Activated CD4-positive, alpha-beta T cell treated with anti-CD3 and anti-CD28 coated beads for 24 hours (primary cell): ENCODE data around the gene FAM78B.

ENCODE experiments used
- DNase-seq, 2 donors: peaks; one replicate each; pipeline ENCODE4 v3.0.0-alpha.2; 2020; ENCODE audit warnings: low read depth in 2 of 2

The FAM78B gene

DNA sequence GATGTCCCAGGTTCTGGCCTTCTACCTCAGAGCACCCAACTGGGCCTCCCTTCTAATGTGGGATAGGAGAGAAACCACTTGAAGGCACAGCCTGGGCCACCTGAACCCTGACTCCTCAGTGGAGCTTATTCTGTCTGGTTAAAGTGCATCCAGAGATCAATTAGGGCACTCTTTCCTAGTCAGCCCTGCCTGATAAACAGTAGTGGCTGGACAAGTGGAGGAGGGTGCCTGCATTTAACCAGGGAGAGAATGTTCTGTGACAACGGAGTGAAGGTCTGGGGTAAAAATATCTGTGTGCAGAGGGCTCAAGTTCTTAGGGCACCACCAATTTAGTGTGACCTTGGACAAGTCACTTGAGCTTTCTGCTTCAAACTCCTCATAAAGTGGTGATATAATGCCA, 101.8 kb downstream of the FAM78B start:
- DNase-seq = no peak

- no peak for DNase-seq
These were observed 102.4 kb downstream of the FAM78B start for GRCh38 chr1:166064313-166064926.

DNA sequence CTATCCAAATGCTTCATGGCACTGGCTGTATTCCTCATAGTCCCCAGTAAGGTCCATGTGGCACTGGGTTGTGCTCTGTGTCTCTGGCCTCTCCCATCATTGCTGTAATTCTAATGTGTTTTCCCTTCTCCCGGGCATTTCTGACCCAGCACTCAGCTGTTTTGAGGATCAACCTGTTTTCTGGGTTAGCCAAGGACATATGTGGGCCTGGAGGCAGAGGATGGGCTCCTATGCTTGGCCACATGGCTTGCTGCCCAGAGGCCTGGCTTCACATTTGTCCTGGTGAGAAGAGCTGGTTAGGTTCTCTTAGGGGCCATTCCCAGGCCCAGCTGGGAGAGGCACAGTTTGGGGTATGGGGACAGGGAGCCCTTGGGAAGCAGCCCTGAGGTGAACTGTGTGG, 103.1 kb downstream of the FAM78B start:
- no peak for DNase-seq

DNA sequence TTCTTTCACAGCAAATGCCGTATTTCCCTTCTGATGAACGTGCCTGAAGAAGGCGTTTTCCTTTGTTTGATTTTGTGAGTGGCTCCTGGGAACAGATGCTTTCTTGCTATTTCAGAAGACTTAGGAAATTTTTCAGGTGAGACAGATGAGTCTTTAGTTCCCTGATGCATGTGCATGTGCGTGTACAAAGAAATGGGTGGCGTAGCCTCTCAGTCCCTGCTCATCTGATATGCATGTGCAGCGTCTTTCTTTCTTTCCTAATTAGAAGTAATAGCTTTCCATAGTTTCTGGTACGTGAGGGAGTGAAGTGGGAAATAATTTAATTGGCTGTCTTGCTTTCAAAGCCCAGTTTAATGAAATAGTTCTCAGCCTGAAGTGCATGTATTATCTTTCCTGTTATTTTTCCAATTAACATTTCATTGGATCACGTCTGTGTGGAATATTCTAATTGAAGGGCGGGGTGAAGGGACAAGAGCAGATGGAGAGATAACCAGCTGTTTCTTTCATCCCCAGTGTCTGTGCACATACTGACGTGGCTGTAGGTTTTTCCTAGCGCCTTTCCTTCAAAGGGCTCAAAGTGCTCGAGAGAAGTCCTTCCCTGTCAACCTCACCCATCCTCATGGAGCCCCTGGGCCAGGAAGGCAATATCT, 104.3 kb downstream of the FAM78B start:
- DNase-seq = no peak

DNA sequence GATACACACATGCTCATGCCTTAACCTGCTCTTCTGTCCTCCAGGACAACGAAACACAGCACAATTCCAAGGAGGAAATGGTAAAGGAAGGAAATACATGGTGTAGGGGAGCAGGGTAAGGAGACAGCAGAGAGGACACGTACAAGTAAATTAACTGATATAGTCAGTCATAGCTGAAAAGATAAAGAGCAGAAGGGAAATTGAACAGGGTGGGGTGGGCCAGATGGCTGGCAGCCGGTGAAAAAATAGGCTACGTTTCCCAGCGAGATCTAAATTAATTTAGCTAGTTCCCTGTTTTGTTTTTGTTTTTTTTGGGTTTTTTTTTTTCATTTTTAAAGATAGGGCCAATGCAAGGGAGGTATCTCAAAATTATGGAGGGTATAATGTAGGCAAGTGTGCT, 109.2 kb downstream of the FAM78B start:
- no peak for DNase-seq

- DNase-seq = no peak
These were observed 113.4 kb downstream of the FAM78B start for GRCh38 chr1:166053395-166053794.

GRCh38 chr1:166040202-166040997, 126.4 kb downstream of the FAM78B start:
- DNase-seq = no peak

DNA sequence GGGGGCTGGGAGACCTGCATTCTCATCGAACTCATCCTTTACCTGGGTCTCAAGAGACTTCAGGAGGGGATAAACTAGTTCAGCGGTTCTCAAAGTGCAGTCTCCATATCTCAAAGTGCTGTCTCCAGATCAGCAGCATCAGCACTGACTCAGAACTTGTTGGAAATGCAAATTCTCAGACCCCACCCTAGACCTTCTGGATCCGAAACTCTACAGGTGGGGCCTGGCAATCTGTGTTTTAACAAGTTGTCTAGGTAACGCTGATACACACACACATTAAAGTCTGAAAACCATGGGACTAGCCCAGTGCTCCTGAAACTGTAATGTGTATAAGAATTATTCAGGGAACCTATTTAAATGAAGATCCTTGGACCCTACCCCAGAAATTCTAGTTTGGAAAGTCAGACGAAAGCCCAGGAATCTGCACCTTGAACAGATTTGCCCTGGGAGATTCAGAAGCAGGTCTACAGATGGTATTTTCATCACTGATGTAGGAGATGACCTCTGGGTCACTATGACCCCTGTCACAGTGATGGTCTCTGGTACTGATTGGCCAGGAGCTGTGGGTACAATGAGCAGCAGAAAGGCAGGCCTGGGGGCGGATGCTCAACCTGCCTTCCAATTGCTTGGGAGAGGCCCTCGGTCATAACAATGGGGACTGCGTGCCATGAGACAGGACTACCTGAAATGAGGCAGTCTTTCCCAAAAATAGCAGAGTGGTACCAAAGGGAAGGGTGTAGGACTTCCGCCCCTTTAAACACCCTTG, 127.2 kb downstream of the FAM78B start:
- DNase-seq = no peak

- no peak for DNase-seq
These were observed 130.7 kb downstream of the FAM78B start for GRCh38 chr1:166036092-166036491.

DNA sequence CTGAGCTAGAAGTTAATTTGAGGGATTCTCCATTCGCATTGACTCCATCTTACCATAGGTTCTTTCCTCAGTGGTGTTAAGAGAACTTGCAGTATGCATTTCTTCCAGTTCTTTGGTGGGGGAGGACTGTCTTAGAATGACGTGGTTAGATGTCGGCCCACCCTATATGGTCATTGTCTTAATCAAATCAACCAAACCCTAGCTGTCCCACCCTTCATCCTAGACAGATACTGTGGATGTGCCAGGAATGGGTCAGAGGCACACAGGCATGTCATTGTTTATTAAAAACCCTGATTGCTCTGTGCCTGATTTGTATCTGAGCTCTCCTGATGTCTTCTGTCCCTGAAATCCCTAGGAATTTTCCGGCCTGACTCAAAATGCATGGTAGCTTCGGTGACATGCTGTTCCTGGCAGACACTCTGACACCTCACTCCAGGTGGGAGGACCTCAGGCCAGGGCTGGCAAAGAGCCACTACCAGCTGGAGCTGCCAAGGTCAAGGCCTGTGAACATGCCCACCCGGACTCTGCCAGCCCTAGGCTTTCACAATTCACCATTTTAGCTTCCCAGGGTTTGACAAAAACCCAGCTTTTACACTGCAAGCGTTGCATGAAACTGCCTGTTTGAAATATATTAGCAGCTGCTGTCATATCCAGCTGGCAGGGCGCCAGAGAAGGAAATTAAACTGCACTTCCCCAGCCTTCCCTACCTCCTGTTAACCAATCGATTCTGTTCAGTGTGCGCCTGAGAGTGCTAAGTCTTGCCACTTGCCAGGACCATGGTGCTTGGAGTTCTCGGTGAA, 134.0 kb downstream of the FAM78B start:
- DNase-seq = no peak

DNA sequence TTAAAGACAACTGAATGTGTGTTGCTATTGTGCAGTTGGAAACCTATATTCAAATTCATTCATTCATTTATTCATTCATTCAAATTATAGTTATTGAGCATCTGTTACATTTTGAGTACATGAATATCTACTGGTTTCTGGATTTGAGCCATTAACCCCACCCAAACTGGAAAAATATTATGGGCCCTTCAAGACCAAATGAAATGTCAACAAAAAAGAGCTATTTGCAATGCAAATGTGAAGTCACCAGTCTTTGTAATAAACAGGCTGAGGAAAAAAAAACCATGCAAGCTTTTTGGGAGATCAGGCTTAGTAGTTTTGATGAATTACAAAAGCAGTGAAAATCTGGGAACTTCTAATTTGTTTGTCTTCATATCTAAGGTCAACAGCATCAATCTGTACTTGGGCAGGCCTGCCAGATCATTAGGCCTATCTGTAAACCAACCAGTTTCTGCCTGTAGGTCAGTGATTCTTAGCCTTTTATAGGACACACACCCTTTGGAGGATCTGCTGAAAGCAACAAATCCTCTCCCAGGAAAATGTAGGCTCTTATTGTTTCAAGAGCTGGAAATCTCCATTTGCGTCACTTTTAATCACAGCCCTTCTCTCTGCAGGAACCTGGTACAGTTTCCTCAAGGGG, 134.7 kb downstream of the FAM78B start:
- DNase-seq = no peak

DNA sequence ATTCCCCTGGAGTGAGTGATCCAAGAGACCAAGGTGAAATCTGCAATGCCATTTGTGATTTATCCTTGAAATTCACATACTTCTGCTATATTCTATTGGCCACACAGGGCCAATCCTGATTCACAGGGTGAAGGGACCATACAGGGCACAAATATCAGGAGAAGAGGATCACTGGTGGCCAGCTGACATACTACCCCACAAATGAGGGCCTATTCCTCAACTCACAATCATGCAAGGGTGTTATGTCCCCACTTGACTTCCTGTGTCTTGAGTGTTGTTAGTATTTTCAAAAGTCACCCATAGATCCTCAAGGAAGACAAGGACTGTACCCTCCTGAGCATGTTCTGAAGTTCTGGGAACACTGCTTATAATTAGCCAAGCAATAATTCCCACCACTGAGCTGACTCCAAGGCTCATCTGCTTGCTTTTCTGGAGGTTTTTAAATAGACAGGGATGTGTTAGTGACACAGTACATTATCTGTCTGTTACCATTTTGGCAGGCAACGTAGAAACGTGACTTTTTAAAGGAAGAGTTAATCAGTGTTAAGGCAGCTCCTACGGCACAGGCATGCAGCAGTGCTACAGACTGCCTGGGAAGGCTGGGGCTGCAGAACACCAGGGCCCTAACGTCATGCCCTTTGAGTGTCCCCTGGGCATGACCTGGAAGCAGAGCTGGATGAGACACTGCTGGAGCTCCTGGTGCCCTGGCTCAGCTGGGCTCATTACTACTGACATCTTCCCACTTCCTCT, 137.4 kb downstream of the FAM78B start:
- DNase-seq = no peak

DNA sequence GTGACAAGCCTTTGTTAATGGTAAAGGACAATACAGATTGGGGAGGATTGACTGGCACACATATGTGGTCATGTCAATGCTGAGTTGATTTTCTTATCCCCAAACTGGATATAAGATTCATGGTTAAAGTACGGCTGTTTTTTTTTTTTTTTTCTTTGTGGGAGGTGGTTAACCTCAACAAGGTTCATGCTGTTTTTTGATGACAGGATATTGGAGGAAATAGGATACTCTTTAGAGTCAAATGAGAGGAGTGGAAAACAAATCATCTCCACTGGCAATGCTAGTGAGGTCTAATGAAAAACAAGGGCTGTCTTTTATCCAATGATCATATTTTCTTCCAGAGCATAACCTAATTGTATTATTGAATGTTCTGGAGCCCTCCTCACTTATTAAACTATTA, 140.2 kb downstream of the FAM78B start:
- DNase-seq = no peak

- DNase-seq = no peak
These were observed 140.7 kb downstream of the FAM78B start for GRCh38 chr1:166026143-166026542.

GRCh38 chr1:166020210-166020609, 146.6 kb downstream of the FAM78B start:
- no peak for DNase-seq
